ENCODE measurements around the gene FCN2. TPM values are rescaled to one million over a fixed set of nuclear protein-coding genes. Genes with fewer than 3 reads are reported as not detected.

FCN2 gene
- total RNA-seq, 1 donor from 2014 or later = not detected

DNA sequence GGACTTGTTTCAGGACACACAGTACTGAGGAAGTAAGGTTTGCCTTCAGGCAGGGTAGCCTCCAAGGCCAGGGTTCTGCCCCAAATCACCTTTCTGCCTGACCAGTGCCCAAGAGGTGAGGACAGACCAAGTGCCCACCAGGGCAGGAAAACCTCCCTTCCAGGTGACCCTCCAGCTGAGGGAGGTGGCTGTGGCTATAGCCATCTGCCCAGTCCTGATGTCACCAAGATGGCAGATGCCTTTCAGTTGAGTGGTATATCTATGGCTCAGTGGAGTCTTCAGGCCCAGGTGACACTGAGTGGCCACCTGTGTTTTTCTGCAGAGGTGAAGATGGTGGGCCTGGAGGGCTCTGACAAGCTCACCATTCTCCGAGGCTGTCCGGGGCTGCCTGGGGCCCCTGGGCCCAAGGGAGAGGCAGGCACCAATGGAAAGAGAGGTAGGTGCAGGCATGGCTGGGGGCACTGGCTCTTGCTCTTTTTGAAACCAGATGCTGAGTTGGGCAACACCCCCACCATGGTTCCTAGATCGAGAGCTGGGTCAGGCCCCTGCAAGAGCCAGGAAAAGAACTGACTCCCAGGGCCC, 1.7 kb downstream of the FCN2 start:
- H3K9me3 Mint-ChIP-seq (ENCODE audit: unreplicated experiment) = no peaks in the 10 kb centered on the region
- H3K36me3 Mint-ChIP-seq (ENCODE audit: unreplicated experiment) = no peaks in the 10 kb centered on the region
- no peak overlapping the region for H3K27ac Mint-ChIP-seq (ENCODE audit: unreplicated experiment)
- H3K4me1 Mint-ChIP-seq (ENCODE audit: unreplicated experiment) = no peaks in the 10 kb centered on the region
- TF ChIP-seq, protein P1, sequence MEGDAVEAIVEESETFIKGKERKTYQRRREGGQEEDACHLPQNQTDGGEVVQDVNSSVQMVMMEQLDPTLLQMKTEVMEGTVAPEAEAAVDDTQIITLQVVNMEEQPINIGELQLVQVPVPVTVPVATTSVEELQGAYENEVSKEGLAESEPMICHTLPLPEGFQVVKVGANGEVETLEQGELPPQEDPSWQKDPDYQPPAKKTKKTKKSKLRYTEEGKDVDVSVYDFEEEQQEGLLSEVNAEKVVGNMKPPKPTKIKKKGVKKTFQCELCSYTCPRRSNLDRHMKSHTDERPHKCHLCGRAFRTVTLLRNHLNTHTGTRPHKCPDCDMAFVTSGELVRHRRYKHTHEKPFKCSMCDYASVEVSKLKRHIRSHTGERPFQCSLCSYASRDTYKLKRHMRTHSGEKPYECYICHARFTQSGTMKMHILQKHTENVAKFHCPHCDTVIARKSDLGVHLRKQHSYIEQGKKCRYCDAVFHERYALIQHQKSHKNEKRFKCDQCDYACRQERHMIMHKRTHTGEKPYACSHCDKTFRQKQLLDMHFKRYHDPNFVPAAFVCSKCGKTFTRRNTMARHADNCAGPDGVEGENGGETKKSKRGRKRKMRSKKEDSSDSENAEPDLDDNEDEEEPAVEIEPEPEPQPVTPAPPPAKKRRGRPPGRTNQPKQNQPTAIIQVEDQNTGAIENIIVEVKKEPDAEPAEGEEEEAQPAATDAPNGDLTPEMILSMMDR (IDR thresholded peaks at IDR 0.05) = no peak
- no peak overlapping the region for H3K4me3 Mint-ChIP-seq (ENCODE audit: unreplicated experiment)
- DNase-seq (ENCODE audit: extremely low spot score, unreplicated experiment) = no peak
- H3K27me3 Mint-ChIP-seq (ENCODE audit: unreplicated experiment) = peaks cover 40% of the 10 kb centered on the region

DNA sequence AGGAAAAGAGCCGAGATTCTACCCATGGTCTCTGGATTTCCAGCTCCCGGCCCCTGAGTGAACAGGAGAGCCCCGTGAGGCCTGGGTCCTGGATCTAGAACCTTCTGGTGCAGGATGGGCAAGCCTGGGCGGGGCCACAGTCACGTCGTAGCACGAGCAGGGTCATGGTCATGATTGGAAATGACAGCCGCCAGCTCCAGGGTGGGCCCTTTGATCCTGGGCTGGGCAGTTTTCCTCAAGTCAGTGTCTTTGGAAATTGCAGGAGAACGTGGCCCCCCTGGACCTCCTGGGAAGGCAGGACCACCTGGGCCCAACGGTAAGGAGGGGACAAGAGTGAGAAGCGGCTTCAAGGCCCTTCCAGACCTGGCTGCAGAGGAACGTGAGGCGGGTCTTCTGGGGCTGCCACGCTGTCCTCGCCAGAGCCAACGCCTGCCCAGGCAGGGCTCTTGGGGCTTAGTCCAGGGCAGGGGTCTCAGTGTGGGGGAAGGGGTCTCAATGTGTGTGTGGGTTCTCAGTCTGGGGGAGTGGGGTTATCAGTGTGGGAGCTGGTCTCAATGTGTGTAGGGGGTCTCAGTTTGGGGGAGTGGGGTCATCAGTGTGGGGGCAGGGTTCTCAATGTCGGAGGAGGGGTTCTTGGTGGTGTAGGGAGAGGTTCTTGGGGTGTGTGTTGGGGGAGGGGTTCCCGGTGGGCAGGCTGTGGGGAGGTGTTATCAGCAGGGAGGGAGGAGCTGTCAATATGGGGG, 2.6 kb downstream of the FCN2 start:
- Mint-ChIP-seq H3K36me3 (ENCODE audit: unreplicated experiment) (no peaks in the 10 kb centered on the region), H3K4me1 (ENCODE audit: unreplicated experiment) (no peaks in the 10 kb centered on the region), H3K27me3 (ENCODE audit: unreplicated experiment) (peaks cover 39% of the 10 kb centered on the region), H3K4me3 (ENCODE audit: unreplicated experiment) (no peak overlapping the region), H3K27ac (ENCODE audit: unreplicated experiment) (no peak overlapping the region), H3K9me3 (ENCODE audit: unreplicated experiment) (no peaks in the 10 kb centered on the region)
- no peak for DNase-seq (ENCODE audit: extremely low spot score, unreplicated experiment)
- TF ChIP-seq, protein P1 (IDR thresholded peaks at IDR 0.05) = no peak

DNA sequence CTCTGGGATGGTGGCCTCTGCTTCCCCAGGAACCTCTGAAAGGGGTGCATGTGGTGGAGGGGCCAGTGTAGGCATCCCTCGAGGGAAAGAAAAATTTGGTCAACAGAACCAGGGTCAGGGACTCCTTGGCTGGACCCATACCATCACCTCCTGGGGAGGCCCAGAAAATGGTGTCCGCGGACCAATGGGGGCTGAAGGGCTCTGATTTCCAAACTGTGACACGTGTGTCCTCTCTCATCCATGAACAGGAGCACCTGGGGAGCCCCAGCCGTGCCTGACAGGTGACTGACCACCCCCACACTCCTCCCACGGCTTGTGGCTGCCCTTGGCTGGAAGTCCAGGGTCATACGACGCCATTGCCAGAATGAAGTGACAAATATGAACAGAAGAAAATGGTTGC, 3.9 kb downstream of the FCN2 start:
- H3K27ac Mint-ChIP-seq (ENCODE audit: unreplicated experiment) = no peak overlapping the region
- TF ChIP-seq, protein P1 (IDR thresholded peaks at IDR 0.05) = no peak
- H3K9me3 Mint-ChIP-seq (ENCODE audit: unreplicated experiment) = no peaks in the 10 kb centered on the region
- DNase-seq (ENCODE audit: extremely low spot score, unreplicated experiment) = peak; percentile 59
- no peaks in the 10 kb centered on the region for H3K4me1 Mint-ChIP-seq (ENCODE audit: unreplicated experiment)
- H3K4me3 Mint-ChIP-seq (ENCODE audit: unreplicated experiment) = no peak overlapping the region
- no peaks in the 10 kb centered on the region for H3K36me3 Mint-ChIP-seq (ENCODE audit: unreplicated experiment)
- H3K27me3 Mint-ChIP-seq (ENCODE audit: unreplicated experiment) = peaks cover 32% of the 10 kb centered on the region

DNA sequence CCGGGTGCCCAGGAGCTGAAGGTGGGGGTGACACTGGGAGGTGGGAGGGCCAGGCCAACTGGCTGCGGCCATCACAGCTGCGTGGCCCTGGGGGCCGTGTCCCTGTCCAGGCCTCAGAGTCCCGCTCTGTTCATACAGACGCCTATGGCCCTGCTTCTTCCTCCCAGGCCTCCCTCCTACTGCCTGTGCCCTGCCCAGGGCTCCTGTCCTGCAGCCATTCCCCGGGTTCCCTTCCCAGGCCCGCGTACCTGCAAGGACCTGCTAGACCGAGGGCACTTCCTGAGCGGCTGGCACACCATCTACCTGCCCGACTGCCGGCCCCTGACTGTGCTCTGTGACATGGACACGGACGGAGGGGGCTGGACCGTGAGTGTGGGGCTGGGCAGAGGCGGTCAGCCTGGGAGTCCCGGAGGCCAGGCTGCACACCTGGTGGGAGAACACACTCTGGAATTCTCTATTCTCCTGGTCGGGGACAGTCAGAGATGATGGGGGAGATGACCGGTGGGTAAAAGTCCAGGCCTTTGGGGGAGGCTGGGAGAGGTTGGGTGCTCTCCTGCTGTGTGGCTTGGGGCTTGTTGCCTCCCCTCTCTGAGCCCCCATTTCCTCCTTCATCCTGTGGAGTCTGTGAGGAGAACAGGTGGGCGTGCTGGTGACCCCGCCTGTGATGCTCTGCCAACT, 4.5 kb downstream of the FCN2 start:
- Mint-ChIP-seq H3K27me3 (ENCODE audit: unreplicated experiment) (peaks cover 25% of the 10 kb centered on the region), H3K9me3 (ENCODE audit: unreplicated experiment) (no peaks in the 10 kb centered on the region), H3K4me1 (ENCODE audit: unreplicated experiment) (no peaks in the 10 kb centered on the region), H3K36me3 (ENCODE audit: unreplicated experiment) (no peaks in the 10 kb centered on the region), H3K27ac (ENCODE audit: unreplicated experiment) (no peak overlapping the region), H3K4me3 (ENCODE audit: unreplicated experiment) (no peak overlapping the region)
- DNase-seq (ENCODE audit: extremely low spot score, unreplicated experiment) = peak; percentile 60
- TF ChIP-seq, protein P1 (IDR thresholded peaks at IDR 0.05) = no peak

Data from osteocyte (in vitro differentiated cells).